Psoas muscle (tissue), 8 donors: ENCODE results near the gene IGFBP7. TPM values are rescaled to one million over a fixed set of nuclear protein-coding genes. Genes with fewer than 3 reads are reported as not detected.

Experiments used
- ATAC-seq, 4 donors: fragments of 200-7000 bp; cut with Tn5 transposase; one replicate each; pipeline ENCODE4 v1.9.1; 2020; ENCODE audit warnings: moderate library complexity in 3 of 4, mild to moderate bottlenecking in 2 of 4
- DNase-seq, 2 donors: peaks; one replicate each; pipeline ENCODE4 v3.0.0-alpha.2; 2020
- H3K27ac ChIP-seq: fragments of 200-600 bp; one replicate; pipeline ENCODE4 v1.8.0; 2022
- H3K27me3 ChIP-seq, 3 donors: fragments of 200-600 bp in 1 of 3; one replicate each; pipeline versions ENCODE4 v1.6.1 to v1.8.0; 2013 to 2022; ENCODE audit warnings: low read length in 2 of 3, mild to moderate bottlenecking in 2 of 3, moderate library complexity in 1 of 3; ENCODE audit not compliant: insufficient read depth in 3 of 3
- H3K36me3 ChIP-seq, 2 donors: fragments of 200-600 bp in 1 of 2; one replicate each; pipeline versions ENCODE4 v1.6.1 to v1.8.0; 2013 to 2022; ENCODE audit warnings: low read depth in 1 of 2, mild to moderate bottlenecking in 1 of 2, moderate library complexity in 1 of 2; ENCODE audit not compliant: insufficient read depth in 1 of 2
- H3K4me1 ChIP-seq: fragments of 200-600 bp; one replicate; pipeline ENCODE4 v1.8.0; 2022
- H3K4me3 ChIP-seq: fragments of 200-600 bp; one replicate; pipeline ENCODE4 v1.8.0; 2022; ENCODE audit warnings: mild to moderate bottlenecking
- H3K9me3 ChIP-seq: fragments of 200-600 bp; one replicate; pipeline ENCODE4 v1.8.0; 2022
- WGBS, 3 donors: extraction: QIAGEN DNeasy Blood & Tissue Kit; methylation state at CpG; one replicate each; pipeline versions ENCODE4 v1.1.6 to v1.1.7; 2013; 5-methylcytosine and 5-hydroxymethylcytosine counted together
- intact Hi-C, 2 donors: fragments of 100-400 bp; cut with DNase I; formaldehyde crosslinking; loops; one replicate each; pipeline versions ENCODE4 v1.11.0 to v1.14.2; 2022
- polyA plus RNA-seq, 3 donors: library from polyadenylated mRNA; stranded (reverse); fragments of 200-250 nt; gene quantifications; one replicate each; pipeline ENCODE4 v1.2.3, GENCODE V29; 2013
- total RNA-seq, 4 donors: library from RNA; stranded (reverse); fragmentation: NEBNext Ultra II Directional in 2 of 4; extraction: Animal tissue kit (Norgen Biotek cat#: 25700) in 2 of 4; gene quantifications; one replicate each; pipeline versions ENCODE4 v1.2.1 to v1.2.4, GENCODE V29; 2021 to 2023
- TF ChIP-seq, protein P1 (sequence below): fragments of 200-600 bp; IDR thresholded peaks from one replicate; pipeline ENCODE4 v1.8.0; 2022; ENCODE audit warnings: antibody characterized with exemption
- donor health status: healthy with polysubstance abuse.
- donor health status: DM: no; HTN: no; CAD: no; lungs with moderate emphysema.
- donor health status: Bipolar disorder and iron deficiency.
- donor health status: healthy.
- donor health status: DM: yes; HTN: yes; CAD: no.
- donor health status: DM: no; HTN: no; CAD: no.
- donor health status: DM: no; HTN: no; CAD: no.
- donor health status: DM: yes; HTN: yes; CAD: no.

IGFBP7 gene
- total and polyA plus RNA-seq, 7 donors: 82.4 to 175 (median 99.7) TPM

DNA sequence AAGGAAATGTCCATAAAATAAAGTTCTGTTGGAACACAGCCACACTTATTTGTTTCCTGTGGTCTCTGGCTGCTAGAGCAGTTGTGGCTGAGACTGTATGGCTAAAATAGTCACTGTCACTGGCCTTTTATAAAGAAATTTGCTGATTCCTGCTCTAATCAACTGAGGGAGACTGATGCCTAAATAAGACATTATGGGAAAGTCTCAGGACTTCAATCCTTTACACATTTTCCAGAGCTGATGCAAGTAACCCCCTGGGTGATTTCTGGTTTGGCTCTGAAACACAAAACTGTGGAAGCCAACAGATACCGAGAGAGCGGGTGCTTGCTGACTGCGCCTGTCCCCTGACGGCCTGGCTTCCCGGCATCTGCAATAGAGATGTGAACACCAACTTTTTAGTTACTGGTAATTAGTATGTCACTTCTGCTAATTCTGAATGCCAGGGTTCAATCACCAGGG lies 67.4 kb downstream of the IGFBP7 start:
- H3K27ac ChIP-seq: peak overlapping the region; percentile 66
- 53 to 71% (median 59%) methylated on average over 5 of the region's 5 CpGs for WGBS, 3 donors
- no peaks in the 10 kb centered on the region for H3K9me3 ChIP-seq
- no peaks in the 10 kb centered on the region for H3K4me1 ChIP-seq
- ATAC-seq: peak in 3 of 4 donors; percentile 33 to 65 (median 50)
- intact Hi-C loops: loop anchor here in 1 of 2 donors (5.0 kb wide), 1 partner anchor 60 kb away; no protein-coding TSS in a partner anchor
- peak; percentile 36 to 60 for DNase-seq
- no peaks in the 10 kb centered on the region for H3K36me3 ChIP-seq
- no peaks in the 10 kb centered on the region for H3K27me3 ChIP-seq
- H3K4me3 ChIP-seq: no peak overlapping the region
- TF ChIP-seq, protein P1, sequence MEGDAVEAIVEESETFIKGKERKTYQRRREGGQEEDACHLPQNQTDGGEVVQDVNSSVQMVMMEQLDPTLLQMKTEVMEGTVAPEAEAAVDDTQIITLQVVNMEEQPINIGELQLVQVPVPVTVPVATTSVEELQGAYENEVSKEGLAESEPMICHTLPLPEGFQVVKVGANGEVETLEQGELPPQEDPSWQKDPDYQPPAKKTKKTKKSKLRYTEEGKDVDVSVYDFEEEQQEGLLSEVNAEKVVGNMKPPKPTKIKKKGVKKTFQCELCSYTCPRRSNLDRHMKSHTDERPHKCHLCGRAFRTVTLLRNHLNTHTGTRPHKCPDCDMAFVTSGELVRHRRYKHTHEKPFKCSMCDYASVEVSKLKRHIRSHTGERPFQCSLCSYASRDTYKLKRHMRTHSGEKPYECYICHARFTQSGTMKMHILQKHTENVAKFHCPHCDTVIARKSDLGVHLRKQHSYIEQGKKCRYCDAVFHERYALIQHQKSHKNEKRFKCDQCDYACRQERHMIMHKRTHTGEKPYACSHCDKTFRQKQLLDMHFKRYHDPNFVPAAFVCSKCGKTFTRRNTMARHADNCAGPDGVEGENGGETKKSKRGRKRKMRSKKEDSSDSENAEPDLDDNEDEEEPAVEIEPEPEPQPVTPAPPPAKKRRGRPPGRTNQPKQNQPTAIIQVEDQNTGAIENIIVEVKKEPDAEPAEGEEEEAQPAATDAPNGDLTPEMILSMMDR: no peak

DNA sequence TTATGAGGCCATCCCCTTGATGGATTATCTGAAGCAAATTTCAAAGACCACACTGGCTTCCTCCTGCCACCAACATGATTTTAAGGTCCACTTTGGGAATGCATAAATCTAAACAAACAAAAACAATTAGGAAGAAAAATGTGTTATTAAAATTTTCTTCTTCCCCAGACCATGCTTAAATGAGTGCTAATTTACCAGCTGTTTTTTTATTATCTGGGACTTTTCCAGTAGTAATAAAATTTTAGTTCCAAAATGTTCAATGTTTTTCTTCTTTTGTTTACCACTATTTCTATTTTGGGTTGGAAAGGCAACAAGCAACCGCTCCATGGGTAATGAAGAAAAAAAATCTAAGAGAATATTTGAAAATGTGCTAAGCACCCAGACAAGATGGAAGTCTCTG lies 69.2 kb downstream of the IGFBP7 start:
- H3K27ac ChIP-seq: no peak overlapping the region
- ATAC-seq: no peak
- no peaks in the 10 kb centered on the region for H3K27me3 ChIP-seq
- no peak overlapping the region for H3K4me3 ChIP-seq
- peaks cover 0 to 7% of the 10 kb centered on the region in 2 donors for H3K36me3 ChIP-seq
- intact Hi-C loops: loop anchor here in 1 of 2 donors (5.0 kb wide), 1 partner anchor 61 kb away; no protein-coding TSS in a partner anchor
- H3K9me3 ChIP-seq: no peaks in the 10 kb centered on the region
- H3K4me1 ChIP-seq: no peaks in the 10 kb centered on the region
- DNase-seq: no peak
- WGBS, 3 donors: 20 to 32% (median 29%) methylated on average over 1 of the region's 1 CpG
- TF ChIP-seq, protein P1: no peak

DNA sequence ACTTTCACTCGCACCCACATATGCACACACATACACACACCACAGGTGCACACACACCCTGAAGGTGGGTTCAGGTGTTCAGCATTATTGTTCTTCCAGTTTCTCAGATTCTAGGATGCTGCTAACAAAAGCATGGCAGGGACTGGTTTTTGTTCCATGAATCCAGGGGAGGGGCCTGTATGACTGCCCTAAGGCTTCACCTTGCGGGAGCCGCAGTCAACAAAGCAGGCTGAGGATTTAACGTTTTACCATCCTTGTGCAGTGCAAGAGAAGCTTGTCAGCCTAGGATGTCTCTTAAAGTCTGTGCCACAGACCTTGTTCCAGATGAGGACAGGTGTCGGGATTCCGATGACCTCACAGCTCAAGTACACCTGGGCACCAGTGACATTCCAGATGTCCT lies 69.7 kb downstream of the IGFBP7 start:
- TF ChIP-seq, protein P1: no peak
- DNase-seq (no peak), ATAC-seq (no peak)
- H3K4me3 ChIP-seq: no peak overlapping the region
- no peaks in the 10 kb centered on the region for H3K4me1 ChIP-seq
- intact Hi-C loops: loop anchor here in 1 of 2 donors (5.0 kb wide), 1 partner anchor 62 kb away; no protein-coding TSS in a partner anchor
- H3K27me3 ChIP-seq: no peaks in the 10 kb centered on the region
- peaks cover 0 to 7% of the 10 kb centered on the region in 2 donors for H3K36me3 ChIP-seq
- no peaks in the 10 kb centered on the region for H3K9me3 ChIP-seq
- H3K27ac ChIP-seq: no peak overlapping the region
- 65 to 73% (median 72%) methylated on average over 6 of the region's 6 CpGs for WGBS, 3 donors

DNA sequence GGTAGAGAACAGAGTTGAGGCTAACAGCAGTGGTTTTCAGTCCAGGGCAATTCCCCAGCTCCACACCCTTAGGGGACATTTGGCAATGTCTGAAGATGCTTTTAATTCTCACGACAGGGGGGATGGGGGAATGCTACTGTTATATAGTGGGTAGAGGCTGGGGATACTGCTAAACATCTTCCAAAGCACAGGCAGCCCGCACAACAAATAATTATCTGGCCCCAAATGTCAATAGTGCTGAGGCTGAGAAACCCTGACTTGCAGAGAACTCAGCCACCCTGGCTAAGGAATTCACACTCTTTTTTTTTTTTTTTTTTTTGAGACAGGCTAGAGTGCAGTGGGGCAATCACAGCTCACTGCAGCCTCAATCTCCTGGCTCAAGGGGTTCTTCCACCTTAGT lies 70.8 kb downstream of the IGFBP7 start:
- 55 to 64% (median 60%) methylated on average over 2 of the region's 2 CpGs for WGBS, 3 donors
- intact Hi-C loops: no loop called here
- Histone ChIP-seq H3K27me3 (no peaks in the 10 kb centered on the region), H3K36me3 (peaks cover 0 to 7% of the 10 kb centered on the region in 2 donors), H3K4me3 (no peak overlapping the region), H3K9me3 (no peaks in the 10 kb centered on the region), H3K27ac (no peak overlapping the region), H3K4me1 (no peaks in the 10 kb centered on the region)
- DNase-seq (no peak), ATAC-seq (no peak)
- TF ChIP-seq, protein P1: no peak
